GM12891 (cell line): ENCODE measurements around the gene GRN.

ENCODE experiments used
- POLR2A ChIP-seq: IDR thresholded peaks from 2 replicates; pipeline ENCODE4 v1.6.1; 2011; ENCODE audit warnings: low read depth, low read length, control low read depth
- POLR2AphosphoS5 ChIP-seq: IDR thresholded peaks from 2 replicates; pipeline ENCODE4 v1.6.1; 2011; ENCODE audit warnings: low read depth, low read length, control low read depth
- TAF1 ChIP-seq: IDR thresholded peaks from 2 replicates; pipeline ENCODE4 v1.6.1; 2011; ENCODE audit warnings: low read depth, low read length, control low read depth

DNA sequence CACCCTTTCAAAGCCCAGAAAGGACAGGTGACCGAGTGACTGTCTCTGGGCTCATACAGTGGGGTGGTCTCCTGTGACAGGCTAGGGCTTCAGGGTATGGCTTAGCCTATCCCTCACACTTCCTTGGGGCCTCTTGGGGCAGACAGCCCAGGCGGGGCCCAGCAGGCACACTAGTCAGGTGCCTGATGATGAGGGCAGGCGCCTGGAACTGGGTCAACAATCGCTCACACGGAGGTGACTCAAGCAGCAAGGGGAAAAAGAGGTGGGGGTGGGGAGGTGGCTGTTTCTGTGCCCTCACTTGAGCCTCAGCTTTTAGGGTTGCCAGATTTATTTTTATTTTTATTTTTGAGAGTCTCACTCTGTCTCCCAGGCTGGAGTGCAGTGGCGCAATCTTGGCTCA is 6.4 kb upstream of the GRN start:
- TF ChIP-seq TAF1: no peak
- TF ChIP-seq POLR2AphosphoS5: no peak
- TF ChIP-seq POLR2A: no peak
